ENCODE results near the gene MCCD1.

MCCD1 gene

DNA sequence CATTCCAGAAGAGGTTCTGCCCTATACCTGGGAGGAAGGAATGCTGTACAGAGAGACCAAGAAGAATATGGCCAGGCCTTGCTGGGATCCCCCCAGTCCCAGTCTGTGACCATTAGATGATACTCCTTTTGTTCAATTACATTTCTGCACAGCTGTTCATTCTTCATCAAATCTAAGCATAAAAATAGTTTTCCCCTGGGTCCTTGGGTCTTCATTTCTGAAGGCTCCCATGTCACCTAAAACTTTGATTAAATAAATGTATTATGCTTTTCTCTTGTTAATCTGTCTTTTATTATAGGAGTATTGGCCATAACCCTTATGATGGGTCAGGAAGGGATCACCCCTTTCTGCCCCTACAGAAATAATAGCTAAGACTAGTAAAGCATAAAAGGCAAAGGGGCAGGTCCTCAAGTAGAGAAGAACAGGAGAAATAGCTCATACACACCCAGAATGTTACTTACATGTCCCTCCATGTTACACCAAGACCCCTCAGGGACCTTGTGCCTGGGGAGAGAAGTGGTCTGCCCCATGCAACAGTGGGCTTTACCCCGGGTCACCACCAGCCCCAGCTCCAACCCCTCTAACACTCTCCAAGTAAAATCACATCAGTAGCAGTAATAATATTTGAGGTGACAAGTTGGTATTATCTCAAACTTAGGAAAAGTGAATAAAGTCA is 41.2 kb downstream of the MCCD1 start:
- DNase-seq (ENCODE audit: low spot score) (no peak), FAIRE-seq (no peak)

DNA sequence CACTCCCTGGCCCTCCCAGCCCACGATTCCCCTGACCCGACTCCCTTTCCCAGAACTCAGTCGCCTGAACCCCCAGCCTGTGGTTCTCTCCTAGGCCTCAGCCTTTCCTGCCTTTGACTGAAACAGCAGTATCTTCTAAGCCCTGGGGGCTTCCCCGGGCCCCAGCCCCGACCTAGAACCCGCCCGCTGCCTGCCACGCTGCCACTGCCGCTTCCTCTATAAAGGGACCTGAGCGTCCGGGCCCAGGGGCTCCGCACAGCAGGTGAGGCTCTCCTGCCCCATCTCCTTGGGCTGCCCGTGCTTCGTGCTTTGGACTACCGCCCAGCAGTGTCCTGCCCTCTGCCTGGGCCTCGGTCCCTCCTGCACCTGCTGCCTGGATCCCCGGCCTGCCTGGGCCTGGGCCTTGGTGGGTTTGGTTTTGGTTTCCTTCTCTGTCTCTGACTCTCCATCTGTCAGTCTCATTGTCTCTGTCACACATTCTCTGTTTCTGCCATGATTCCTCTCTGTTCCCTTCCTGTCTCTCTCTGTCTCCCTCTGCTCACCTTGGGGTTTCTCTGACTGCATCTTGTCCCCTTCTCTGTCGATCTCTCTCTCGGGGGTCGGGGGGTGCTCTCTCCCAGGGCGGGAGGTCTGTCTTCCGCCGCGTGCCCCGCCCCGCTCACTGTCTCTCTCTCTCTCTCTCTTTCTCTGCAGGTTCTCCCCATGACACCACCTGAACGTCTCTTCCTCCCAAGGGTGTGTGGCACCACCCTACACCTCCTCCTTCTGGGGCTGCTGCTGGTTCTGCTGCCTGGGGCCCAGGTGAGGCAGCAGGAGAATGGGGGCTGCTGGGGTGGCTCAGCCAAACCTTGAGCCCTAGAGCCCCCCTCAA is 43.5 kb downstream of the MCCD1 start, which contains the start of gene LTA:
LTA (plus strand) TSS at position 249 of the 871 bp plus-strand sequence; CDS start at position 703, 454 bp downstream.
- no peak for FAIRE-seq

DNA sequence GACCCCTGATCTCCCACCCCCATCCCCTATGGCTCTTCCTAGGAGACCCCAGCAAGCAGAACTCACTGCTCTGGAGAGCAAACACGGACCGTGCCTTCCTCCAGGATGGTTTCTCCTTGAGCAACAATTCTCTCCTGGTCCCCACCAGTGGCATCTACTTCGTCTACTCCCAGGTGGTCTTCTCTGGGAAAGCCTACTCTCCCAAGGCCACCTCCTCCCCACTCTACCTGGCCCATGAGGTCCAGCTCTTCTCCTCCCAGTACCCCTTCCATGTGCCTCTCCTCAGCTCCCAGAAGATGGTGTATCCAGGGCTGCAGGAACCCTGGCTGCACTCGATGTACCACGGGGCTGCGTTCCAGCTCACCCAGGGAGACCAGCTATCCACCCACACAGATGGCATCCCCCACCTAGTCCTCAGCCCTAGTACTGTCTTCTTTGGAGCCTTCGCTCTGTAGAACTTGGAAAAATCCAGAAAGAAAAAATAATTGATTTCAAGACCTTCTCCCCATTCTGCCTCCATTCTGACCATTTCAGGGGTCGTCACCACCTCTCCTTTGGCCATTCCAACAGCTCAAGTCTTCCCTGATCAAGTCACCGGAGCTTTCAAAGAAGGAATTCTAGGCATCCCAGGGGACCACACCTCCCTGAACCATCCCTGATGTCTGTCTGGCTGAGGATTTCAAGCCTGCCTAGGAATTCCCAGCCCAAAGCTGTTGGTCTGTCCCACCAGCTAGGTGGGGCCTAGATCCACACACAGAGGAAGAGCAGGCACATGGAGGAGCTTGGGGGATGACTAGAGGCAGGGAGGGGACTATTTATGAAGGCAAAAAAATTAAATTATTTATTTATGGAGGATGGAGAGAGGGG is 44.7 kb downstream of the MCCD1 start:
- DNase-seq (ENCODE audit: low spot score) = no peak
- FAIRE-seq = no peak

More for the DNA sequence above, 43.5 kb downstream of the MCCD1 start, which contains the start of gene LTA:
- no peak for DNase-seq (ENCODE audit: low spot score)

DNA sequence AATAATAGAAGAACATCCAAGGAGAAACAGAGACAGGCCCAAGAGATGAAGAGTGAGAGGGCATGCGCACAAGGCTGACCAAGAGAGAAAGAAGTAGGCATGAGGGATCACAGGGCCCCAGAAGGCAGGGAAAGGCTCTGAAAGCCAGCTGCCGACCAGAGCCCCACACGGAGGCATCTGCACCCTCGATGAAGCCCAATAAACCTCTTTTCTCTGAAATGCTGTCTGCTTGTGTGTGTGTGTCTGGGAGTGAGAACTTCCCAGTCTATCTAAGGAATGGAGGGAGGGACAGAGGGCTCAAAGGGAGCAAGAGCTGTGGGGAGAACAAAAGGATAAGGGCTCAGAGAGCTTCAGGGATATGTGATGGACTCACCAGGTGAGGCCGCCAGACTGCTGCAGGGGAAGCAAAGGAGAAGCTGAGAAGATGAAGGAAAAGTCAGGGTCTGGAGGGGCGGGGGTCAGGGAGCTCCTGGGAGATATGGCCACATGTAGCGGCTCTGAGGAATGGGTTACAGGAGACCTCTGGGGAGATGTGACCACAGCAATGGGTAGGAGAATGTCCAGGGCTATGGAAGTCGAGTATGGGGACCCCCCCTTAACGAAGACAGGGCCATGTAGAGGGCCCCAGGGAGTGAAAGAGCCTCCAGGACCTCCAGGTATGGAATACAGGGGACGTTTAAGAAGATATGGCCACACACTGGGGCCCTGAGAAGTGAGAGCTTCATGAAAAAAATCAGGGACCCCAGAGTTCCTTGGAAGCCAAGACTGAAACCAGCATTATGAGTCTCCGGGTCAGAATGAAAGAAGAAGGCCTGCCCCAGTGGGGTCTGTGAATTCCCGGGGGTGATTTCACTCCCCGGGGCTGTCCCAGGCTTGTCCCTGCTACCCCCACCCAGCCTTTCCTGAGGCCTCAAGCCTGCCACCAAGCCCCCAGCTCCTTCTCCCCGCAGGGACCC is 45.6 kb downstream of the MCCD1 start:
- DNase-seq (ENCODE audit: low spot score) (no peak), FAIRE-seq (no peak)

DNA sequence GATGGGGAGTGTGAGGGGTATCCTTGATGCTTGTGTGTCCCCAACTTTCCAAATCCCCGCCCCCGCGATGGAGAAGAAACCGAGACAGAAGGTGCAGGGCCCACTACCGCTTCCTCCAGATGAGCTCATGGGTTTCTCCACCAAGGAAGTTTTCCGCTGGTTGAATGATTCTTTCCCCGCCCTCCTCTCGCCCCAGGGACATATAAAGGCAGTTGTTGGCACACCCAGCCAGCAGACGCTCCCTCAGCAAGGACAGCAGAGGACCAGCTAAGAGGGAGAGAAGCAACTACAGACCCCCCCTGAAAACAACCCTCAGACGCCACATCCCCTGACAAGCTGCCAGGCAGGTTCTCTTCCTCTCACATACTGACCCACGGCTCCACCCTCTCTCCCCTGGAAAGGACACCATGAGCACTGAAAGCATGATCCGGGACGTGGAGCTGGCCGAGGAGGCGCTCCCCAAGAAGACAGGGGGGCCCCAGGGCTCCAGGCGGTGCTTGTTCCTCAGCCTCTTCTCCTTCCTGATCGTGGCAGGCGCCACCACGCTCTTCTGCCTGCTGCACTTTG is 46.7 kb downstream of the MCCD1 start, which contains the start of gene TNF:
TNF (plus strand) TSS at position 231 of the 567 bp plus-strand sequence; CDS start at position 408, 177 bp downstream.
- no peak for FAIRE-seq
- peak; percentile 37 for DNase-seq (ENCODE audit: low spot score)

DNA sequence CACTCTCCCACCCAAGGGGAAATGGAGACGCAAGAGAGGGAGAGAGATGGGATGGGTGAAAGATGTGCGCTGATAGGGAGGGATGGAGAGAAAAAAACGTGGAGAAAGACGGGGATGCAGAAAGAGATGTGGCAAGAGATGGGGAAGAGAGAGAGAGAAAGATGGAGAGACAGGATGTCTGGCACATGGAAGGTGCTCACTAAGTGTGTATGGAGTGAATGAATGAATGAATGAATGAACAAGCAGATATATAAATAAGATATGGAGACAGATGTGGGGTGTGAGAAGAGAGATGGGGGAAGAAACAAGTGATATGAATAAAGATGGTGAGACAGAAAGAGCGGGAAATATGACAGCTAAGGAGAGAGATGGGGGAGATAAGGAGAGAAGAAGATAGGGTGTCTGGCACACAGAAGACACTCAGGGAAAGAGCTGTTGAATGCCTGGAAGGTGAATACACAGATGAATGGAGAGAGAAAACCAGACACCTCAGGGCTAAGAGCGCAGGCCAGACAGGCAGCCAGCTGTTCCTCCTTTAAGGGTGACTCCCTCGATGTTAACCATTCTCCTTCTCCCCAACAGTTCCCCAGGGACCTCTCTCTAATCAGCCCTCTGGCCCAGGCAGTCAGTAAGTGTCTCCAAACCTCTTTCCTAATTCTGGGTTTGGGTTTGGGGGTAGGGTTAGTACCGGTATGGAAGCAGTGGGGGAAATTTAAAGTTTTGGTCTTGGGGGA is 47.4 kb downstream of the MCCD1 start:
- DNase-seq (ENCODE audit: low spot score) (no peak), FAIRE-seq (no peak)

DNA sequence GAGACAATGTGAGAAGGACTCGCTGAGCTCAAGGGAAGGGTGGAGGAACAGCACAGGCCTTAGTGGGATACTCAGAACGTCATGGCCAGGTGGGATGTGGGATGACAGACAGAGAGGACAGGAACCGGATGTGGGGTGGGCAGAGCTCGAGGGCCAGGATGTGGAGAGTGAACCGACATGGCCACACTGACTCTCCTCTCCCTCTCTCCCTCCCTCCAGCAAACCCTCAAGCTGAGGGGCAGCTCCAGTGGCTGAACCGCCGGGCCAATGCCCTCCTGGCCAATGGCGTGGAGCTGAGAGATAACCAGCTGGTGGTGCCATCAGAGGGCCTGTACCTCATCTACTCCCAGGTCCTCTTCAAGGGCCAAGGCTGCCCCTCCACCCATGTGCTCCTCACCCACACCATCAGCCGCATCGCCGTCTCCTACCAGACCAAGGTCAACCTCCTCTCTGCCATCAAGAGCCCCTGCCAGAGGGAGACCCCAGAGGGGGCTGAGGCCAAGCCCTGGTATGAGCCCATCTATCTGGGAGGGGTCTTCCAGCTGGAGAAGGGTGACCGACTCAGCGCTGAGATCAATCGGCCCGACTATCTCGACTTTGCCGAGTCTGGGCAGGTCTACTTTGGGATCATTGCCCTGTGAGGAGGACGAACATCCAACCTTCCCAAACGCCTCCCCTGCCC is 48.3 kb downstream of the MCCD1 start:
- FAIRE-seq (no peak), DNase-seq (ENCODE audit: low spot score) (no peak)

DNA sequence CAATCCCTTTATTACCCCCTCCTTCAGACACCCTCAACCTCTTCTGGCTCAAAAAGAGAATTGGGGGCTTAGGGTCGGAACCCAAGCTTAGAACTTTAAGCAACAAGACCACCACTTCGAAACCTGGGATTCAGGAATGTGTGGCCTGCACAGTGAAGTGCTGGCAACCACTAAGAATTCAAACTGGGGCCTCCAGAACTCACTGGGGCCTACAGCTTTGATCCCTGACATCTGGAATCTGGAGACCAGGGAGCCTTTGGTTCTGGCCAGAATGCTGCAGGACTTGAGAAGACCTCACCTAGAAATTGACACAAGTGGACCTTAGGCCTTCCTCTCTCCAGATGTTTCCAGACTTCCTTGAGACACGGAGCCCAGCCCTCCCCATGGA is 48.8 kb downstream of the MCCD1 start:
- FAIRE-seq (no peak), DNase-seq (ENCODE audit: low spot score) (no peak)

DNA sequence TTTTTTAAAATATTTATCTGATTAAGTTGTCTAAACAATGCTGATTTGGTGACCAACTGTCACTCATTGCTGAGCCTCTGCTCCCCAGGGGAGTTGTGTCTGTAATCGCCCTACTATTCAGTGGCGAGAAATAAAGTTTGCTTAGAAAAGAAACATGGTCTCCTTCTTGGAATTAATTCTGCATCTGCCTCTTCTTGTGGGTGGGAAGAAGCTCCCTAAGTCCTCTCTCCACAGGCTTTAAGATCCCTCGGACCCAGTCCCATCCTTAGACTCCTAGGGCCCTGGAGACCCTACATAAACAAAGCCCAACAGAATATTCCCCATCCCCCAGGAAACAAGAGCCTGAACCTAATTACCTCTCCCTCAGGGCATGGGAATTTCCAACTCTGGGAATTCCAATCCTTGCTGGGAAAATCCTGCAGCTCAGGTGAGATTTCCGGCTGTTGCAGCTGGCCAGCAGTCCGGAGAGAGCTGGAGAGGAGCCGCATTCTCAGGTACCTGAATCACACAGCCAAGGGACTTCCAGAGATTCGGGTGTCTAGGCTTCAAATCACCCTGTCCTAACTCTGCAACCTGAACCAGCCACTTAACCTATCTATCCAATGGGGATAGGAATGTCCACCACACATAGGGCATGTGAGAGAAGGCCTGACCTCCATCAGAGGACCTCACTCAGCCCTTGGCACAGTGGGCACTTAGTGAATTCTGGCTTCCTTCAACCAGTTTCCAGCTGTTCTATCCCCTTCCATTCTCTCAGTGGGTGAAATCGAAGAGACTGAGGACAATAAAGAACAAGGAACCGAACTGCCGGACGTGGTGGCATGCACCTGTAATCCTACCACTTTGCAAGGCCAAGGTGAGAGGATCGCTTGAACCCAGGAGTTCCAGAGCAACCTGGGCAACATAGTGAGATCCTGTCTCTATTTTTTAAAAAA is 49.7 kb downstream of the MCCD1 start:
- FAIRE-seq (no peak), DNase-seq (ENCODE audit: low spot score) (peak; percentile 69)

DNA sequence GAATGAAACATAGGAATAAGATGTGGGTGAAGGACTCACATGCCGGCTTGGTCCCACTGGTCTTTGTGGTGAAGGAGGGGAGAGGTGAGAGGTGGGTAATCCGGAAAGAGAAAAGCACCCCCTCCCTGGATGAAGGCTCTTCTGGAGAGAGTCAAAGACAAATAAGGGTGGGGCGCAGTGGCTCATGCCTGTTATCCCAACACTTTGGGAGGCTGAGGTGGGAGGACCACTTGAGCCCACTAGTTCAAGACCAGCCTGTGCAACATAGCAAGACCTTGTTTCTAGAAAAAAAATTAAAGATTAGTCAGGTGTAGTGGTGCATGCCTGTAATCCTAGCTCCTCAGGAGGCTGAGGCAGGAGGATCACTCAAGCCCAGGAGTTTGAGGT is 50.4 kb downstream of the MCCD1 start:
- DNase-seq (ENCODE audit: low spot score) = no peak
- FAIRE-seq = no peak
